GM21529 (cell line): ENCODE measurements around the gene ITIH5.
"Not testable (repeated sequence)": the region's sequence is repeated elsewhere in the genome, so short reads cannot be mapped to it uniquely, and the experiment has no call there.

Experiments used
- ATAC-seq: cut with Tn5 transposase; IDR thresholded peaks from one replicate; pipeline ENCODE4 v1.9.1; 2021; ENCODE audit not compliant: unreplicated experiment

Gene ITIH5

DNA sequence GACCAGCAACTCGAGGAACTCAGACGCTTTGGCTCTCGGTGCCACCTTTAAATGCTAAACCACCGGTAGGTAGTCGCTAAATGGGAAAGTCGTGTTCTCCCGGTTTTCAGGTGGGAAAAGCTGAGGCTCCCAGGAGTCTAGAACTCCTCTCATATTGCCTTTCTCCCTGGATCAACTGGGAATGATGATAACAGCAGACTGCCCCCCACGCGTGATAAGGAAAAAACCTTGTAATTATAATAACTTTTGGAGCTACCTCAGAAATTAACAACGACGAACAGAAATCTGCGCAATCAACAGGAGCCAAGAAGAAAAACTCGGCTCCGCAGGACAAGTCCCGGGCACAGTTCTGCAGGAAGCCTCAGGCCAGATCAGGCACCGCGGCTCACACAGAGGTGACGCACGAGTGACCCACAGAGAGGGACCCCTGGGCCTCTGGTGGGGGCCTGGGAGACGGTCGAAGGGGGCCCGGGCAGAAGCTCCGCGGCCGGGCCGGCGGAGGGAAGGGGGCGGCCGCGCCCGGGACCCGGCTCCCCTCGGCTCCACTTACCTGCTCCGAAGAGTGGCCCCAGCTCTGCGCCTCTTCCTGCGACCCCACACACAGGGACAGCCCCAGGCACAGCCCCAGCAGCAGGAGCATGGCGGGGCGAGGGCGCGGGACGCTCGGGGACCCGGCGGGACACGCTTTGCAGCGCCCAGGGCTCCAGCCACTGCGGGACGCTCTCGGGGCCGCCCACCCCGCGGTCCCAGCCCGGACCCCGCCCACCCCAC lies at the start of gene ITIH5:
Gene ITIH5, minus strand, starts transcription at position 714 of the 771 bp plus-strand sequence. Its CDS starts 74 bp downstream, at position 640.
- no peak for ATAC-seq

DNA sequence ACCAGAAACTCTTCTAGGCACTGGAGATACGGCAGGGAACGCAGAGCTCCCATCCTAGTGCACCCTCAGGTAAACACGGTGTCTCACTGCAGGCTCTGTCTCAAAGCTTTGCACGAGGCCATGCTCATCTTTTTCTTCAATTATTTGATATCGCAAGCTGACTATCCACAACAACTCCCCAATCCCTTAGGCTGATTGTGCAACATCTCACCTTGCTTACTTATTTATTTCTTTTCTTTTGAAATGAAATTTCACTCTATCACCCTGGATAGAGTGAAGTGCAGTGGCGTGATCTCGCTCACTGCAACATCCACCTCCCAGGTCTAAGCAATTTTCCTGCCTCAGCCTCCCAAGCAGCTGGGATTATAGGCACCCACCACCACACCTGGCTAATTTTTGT lies 48.7 kb upstream of the ITIH5 start:
- no peak for ATAC-seq

DNA sequence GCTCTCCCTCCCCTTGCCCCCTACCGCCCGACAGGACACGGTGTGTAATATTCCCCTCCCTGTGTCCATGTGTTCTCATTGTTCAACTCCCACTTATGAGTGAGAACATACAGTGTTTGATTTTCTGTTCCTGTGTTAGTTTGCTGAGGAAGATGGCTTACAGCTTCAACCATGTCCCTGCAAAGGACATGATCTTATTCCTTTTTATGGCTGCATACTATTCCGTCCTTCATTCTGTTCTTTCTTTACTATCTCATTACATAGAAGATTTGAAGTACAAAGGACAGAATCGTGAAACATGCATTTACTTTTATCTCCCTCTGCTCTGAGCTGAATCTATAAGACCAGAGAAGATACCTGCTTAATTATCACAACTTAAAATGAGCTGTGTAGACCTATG lies 44.3 kb upstream of the ITIH5 start:
- ATAC-seq = not testable (repeated sequence)

DNA sequence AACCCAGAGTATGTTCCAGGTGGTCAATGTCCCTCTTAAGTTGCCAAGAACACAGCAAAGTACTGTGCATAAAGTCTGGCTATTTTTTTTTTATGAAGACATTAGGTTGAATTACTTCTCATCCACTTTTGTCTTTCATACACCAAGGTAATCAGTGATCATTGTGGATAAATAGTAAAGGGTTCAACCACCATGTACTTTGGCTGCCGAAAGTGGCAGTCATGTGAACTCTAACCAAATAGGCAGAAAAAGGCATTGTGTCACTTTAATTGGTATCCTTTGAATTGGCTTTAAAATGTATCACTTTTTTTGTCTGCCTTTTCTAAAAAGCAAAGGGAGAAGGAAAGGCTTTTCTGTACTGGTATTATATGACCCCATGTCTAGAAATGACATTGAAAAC lies 43.7 kb upstream of the ITIH5 start:
- no peak for ATAC-seq

DNA sequence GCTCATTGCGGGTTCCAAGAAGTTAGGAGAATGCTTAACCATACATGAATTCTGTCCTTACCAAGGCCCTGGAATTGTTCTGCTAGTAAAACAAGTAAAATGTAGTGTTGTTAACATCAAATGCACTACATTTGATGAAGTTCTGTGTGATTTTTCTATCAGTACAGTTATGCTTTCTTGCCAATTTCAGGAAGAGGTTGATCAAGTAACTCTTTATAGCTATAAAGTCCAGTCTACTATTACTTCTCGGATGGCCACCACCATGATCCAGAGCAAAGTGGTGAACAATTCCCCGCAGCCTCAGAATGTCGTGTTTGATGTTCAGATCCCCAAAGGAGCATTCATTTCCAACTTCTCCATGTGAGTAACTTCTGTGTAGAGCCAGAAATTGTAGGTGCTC lies 42.1 kb upstream of the ITIH5 start:
- ATAC-seq = no peak

DNA sequence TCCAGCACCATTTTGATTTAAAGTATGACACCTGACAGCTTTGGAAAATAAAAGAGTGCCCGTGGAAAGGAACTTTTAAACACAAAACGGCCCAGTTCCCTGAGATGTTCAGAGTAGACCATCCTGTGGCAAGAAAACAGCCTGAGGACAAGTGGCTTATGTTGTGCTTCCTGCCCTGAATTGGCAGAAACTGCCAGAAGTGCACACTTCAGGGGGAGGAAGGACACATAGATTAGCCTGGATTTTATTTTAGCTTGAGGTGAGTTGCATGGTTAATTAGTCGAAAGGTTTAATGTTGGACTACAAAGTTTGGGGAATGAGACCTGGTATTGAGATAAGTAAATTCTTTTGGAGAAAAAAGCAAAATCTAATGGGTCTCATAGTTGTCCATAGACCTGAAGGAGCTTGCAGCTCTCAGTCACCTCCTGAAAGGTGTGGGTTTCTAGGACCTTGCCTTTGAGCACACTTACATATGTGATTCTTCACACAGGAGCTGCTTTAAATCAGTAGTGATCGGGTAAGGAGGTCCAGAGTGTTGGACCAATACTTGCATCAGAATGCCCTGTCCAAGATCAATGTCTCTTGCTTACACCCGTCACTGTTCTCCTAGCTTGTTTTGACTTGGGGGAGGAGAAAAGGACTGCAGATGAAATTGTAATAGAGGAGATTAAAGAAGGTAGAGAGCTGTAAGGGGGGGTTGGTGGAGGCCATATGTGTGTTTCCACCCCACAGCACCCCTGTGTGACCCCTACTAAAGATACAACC lies 41.3 kb upstream of the ITIH5 start:
- no peak for ATAC-seq

DNA sequence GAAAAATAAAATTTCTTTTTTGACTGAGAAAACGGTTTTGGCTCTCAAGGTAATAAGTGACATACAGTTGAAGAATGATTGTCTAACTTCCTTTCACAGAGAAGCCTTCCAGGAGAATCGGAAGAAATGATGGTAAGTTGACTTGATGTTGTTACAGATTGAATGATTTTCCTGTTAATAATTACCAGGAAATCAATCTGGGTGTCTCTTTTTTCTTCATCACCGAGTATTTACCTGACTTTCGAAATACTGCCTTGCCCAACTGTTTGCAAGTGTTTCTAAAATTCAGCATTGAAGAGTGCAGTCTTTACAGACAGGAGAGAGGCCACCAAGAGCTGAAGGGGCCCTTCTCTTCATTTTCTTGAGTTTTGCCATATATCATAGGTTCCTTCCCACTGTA lies 40.3 kb upstream of the ITIH5 start:
- no peak for ATAC-seq

DNA sequence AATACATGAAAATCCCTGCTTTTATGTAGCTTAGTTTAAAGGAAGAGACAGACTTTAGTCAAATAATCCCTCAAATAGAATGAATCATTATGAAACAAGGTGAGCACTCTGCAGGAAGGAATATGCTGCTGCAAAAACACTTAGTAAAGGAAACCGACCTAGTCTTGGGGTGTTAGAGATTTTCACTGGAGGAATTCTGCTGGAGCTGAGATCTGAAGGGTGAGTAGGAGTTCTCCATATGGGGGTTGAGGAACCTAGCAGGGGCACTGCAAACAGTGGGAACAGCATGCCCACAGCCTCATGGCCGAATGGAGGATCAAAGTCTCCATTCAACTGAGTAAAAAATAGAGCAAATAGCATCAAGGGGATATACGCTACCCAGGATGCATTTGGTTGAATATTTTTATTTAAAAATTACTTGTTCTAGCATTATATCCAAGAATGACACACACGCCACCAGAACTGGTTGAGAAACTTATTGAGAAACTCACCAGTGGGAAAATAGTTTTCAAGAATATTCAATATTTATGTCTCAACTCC lies 39.8 kb upstream of the ITIH5 start:
- no peak for ATAC-seq

DNA sequence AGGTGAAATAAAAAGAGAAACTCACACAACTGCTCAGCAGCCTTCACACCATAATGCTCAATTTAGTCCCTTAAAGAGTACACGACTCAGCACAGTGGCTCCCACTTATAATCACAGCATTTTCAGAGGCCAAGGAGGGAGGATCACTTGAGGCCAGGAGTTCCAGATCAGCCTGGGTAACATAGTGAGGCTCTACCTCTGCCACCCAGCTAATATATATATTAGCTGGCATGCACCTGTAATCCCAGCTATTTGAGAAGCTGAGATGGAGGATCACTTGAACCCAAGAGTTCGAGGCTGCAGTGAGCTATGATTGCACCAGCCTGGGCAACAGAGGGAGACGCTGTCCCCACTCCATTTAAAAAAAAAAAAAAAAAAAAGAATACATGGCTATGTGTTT lies 38.6 kb upstream of the ITIH5 start:
- ATAC-seq = no peak

DNA sequence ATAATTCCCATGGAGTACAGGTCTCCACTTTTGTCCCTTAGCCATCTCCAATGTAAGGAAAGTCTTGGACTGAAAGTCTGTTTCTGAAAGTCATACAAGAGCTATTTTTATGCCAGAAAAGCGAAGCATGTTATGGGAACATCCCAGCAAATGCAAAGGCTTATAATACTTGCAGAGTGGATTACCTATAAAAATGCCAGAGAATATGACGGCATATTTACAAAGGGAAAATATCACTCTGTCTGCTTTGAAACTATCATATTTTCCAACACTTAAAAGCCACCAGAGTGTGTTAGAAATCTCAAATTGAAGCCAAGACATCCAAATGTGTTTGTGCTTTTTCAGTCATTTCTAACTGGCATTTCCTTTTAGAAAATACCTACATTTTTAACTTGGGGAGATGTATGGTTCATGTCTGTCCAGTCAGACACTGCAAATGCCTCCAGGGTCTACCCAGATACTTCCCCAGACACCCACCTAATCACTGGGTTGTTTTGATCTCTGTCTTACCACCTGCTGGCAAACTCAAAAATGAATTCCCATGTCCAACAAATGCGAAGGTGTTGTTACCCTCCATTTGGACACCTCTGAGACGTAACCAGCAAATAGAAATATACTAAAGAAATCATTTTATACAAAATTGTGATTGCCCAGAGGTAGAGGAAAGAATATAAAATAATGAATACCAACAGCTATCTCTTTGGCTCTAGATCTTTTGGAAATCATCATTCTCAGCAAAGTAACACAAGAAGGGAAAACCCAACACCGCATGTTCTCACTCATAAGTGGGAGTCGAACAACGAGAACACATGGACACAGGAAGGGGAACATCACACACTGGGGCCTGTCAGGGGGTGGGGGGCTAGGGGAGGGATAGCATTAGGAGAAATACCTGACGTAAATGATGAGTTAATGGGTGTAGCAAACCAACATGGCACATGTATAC lies 37.6 kb upstream of the ITIH5 start:
- ATAC-seq = no peak

DNA sequence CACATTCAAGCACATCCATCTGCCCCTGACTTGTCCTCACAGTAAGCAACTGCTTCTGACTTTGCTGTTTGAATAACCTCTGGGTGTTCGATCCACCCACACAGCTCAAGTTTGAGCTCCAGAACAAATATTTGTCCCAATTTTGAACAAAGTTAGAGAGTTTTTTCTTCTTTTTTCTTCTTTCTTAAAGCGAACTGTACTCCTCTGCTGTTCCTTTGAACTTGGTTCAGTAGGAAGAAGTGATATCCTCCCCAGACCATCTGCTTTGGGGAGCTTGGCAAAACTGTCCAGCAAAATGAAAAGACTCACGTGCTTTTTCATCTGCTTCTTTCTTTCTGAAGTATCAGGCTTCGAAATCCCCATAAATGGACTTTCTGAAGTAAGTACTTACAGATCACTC lies 36.4 kb upstream of the ITIH5 start, which contains the start of gene ITIH2:
Gene ITIH2, plus strand, starts transcription at position 177 of the 400 bp plus-strand sequence. Its CDS starts 119 bp downstream, at position 296.
- no peak for ATAC-seq

DNA sequence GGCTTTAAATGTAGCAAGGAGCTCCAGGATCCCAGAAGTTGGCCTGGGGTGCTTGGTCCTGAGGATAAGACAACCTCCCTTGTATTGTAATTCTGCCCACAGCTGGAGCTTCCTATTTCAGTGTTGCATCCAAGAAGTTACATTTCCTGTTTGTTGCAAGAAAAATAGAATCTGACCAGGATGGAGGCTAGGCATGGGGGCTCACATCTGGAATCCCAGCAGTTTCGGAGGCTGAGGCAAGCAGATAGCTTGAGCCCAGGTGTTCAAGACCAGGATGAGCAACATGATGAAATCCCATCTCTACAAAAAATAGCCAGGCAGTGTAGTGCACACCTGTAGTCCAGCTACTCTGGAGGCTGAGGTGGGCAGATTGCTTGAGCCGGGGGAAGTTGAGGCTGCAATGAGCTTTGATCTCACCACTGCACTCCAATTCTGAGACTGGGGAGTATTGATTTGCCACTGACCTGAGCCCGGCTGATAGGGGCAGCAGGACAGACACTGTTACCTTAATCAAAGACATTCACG lies 35.6 kb upstream of the ITIH5 start:
- no peak for ATAC-seq

DNA sequence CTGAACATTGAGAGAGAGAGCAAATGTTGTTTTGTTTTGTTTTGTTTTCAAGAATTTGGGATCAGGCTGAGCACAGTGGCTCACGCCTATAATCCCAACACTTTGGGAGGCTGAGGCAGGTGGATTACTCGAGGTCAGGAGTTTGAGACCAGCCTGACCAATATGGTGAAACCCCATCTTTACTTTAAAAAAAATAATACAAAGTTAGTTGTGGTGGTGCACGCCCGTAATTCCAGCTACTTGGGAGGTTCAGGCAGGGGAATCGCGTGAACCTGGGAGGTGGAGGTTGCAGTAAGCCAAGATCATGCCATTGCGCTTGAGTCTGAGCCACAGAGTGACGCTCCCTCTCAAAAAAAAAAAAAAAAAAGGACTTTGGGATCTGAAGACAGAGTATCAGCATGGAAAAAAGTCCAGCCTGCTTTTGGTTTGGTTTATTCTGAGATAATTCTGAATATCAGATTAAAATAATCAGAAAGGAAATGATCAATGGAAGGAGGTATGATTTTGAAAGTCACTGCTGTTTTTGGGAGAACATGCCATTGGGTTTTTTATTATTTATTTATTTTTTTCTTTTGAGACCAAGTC lies 34.5 kb upstream of the ITIH5 start:
- ATAC-seq = no peak

DNA sequence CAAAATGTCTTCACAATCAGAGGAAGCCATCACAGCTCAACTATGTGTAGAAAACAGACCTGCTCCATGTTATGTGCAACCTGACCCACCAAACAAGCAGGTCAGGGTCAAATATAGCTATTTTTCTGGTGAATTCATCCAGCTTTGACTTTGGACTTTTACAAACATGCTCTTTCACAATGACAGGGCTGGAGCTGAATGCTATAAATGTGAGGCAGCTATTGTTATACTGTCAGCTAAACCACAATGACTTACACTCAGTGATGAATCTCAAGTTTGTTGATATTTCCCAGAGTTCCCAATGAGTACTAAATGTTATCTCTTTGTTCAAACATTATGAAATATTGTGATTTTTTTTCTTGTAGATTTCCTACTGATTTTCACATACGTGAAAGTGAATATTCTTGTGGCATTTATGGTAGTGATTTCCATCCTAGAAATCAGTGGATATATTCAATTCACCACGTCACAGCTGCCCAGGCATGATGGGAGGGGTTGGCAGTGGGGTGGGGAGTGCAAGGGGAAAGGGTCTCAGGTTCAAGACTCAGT lies 33.9 kb upstream of the ITIH5 start:
- no peak for ATAC-seq

DNA sequence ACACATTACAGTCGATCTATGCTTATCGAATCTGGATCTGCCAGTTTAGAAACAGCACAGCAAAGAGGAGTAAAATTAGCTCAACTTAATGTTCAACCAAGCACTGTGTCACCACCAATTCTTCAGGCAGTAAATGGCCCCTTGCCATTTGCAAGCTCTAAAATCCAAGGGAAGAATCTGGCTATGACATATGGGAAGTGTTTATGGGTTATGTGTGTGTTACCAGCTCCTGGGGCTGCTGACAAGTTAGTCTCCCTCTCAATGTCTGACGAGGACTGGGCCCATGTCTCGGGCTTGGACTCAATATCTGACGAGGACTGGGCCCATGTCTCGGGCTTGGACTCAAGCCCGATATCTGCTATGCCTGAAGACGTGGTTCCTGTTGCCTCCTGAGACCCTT lies 30.7 kb upstream of the ITIH5 start:
- no peak for ATAC-seq

DNA sequence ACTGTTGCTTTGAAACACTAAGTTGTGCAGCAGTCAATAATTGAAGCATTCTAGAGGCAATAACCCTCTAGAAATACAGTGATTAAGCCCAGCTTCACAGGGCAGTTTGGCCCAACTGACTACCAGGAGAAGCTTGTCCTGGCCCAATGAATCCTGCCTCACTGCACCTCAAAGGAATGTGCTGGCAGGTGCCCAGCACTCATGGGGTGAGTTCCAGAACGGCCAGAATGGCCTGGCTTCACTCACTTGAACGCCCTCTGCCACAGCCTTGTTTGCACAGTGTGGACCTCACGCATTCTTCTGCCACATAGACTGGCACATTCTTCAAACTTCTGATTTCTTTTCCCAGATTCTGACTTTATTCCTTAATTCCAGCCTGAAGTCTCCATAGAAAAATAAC lies 29.8 kb upstream of the ITIH5 start:
- no peak for ATAC-seq

DNA sequence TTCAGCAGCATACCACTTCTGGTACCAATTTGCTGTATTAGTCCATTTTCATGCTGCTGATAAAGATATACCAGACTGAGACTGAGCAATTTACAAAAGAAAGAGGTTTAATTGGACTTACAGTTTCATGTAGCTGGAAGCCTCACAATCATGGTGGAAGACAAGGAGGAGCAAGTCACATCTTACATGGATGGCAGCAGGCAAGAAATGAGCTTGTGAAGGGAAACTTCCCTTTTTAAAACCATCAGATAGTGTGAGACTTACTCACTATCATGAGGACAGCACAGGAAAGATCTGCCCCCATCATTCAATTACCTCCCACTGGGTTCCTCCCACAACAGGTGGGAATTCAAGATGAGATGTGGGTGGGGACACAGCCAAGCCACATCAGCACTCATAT lies 26.4 kb upstream of the ITIH5 start:
- not testable (repeated sequence) for ATAC-seq

DNA sequence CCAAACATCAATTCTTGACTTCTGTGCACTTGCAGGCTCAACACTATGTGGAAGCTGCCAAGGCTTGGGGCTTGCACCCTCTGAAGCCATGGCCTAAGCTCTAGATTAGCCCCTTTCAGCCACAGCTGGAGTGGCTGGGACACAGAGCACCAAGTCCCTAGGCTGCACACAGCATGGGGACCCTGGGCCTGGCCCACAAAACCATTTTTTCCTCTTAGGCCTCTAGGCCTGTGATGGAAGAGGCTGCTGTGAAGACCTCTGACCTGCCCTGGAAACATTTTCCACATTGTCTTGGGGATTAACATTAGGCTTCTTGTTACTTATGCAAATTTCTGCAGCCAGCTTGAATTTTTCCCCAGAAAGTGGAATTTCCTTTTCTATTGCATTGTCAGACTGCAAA lies 25.6 kb upstream of the ITIH5 start:
- ATAC-seq = not testable (repeated sequence)

DNA sequence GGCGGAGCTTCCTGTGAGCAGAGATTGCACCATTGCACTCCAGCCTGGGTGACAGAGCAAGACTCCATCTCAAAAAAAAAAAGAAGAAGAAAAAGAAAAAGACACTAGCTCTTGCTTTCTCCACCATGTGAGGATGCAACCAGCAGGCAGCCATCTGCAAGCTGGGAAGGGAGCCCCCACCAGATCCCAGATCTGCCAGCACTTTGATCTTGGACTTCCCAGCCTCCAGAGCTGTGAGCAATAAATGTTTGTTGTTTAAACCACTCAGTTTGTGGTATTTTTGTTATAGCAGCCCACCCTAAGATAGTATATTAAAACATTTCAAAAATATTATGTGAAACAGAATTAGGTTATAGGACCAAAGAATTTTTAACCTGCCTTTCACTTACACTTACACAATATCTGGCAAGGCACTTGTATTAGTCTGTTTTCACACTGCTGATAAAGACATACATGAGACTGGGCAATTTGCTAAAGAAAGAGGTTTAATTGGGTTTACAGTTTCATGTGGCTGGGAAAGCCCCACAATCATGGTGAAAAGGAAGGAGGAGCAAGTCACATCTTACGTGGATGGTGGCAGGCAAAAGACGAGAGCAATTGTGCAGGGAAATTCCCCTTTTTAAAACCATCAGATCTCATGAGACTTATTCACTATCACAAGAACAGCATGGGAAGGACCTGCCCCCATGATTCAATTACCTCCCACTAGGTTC lies 24.3 kb upstream of the ITIH5 start:
- ATAC-seq = not testable (repeated sequence)
